Gastrocnemius medialis (tissue), 4 donors: Measurements from ENCODE around the gene PCYT2. TPM values are rescaled to one million over a fixed set of nuclear protein-coding genes. Genes with fewer than 3 reads are reported as not detected.

Source experiments
- ATAC-seq, 2 donors: fragments of 150-250 bp; one replicate each; pipeline ENCODE4 v1.9.1; 2016
- DNase-seq, 2 donors: peaks; one replicate each; pipeline ENCODE4 v3.0.0-alpha.2; 2019
- H3K27ac ChIP-seq, 4 donors: fragments of 200-600 bp; sonication (generic); 1 replicate in 1 of 4; 2 replicates in 3 of 4; pipeline ENCODE4 v1.5.1; 2016 to 2018; ENCODE audit warnings: mild to moderate bottlenecking in 2 of 4, moderate library complexity in 1 of 4
- H3K27me3 ChIP-seq, 3 donors: fragments of 200-600 bp; sonication (generic) in 2 of 3; 1 replicate in 1 of 3; 2 replicates in 2 of 3; pipeline versions ENCODE4 v1.5.1 to v1.6.0; 2016 to 2019; ENCODE audit warnings: mild to moderate bottlenecking in 1 of 3, moderate library complexity in 1 of 3
- H3K36me3 ChIP-seq, 2 donors: fragments of 200-600 bp; sonication (generic) in 1 of 2; one replicate each; pipeline ENCODE4 v1.5.1; 2017 to 2018
- H3K4me1 ChIP-seq, 2 donors: fragments of 200-600 bp; sonication (generic) in 1 of 2; one replicate each; pipeline ENCODE4 v1.5.1; 2016 to 2017; ENCODE audit warnings: mild to moderate bottlenecking in 2 of 2
- H3K4me3 ChIP-seq, 4 donors: fragments of 200-600 bp; sonication (generic) in 3 of 4; 1 replicate in 1 of 4; 2 replicates in 3 of 4; pipeline ENCODE4 v1.5.1; 2016 to 2019; ENCODE audit warnings: mild to moderate bottlenecking in 2 of 4
- H3K9me3 ChIP-seq, 3 donors: fragments of 200-600 bp; sonication (generic) in 2 of 3; 1 replicate in 1 of 3; 2 replicates in 2 of 3; pipeline ENCODE4 v1.5.1; 2016 to 2019
- CTCF ChIP-seq, 5 experiments: fragments of 450-650 bp in 3 of 5; fragments of 200-600 bp in 2 of 5; sonication (generic) in 2 of 5; IDR thresholded peaks in 4 of 5; conservative IDR thresholded peaks in 1 of 5; 1 replicate in 4 of 5; 2 replicates in 1 of 5; pipeline ENCODE4 v1.5.1; 2016 to 2019; ENCODE audit warnings: antibody characterized with exemption in 5 of 5, mild to moderate bottlenecking in 3 of 5, moderate library complexity in 3 of 5
- POLR2A ChIP-seq, 2 donors: fragments of 450-650 bp; IDR thresholded peaks; one replicate each; pipeline ENCODE4 v1.6.1; 2017; ENCODE audit warnings: antibody characterized with exemption in 2 of 2, mild to moderate bottlenecking in 2 of 2, moderate library complexity in 2 of 2
- in situ Hi-C, 4 donors: fragments of 200-750 bp; cut with MboI; loops; one replicate each; pipeline versions ENCODE4 v1.15.0 to v1.8.0; 2017; ENCODE audit warnings: low sequenced_read_pairs in 4 of 4
- intact Hi-C: fragments of 100-400 bp; cut with DNase I; formaldehyde crosslinking; loops from one replicate; pipeline ENCODE4 v1.15.1; 2023; ENCODE audit warnings: low total_unique reads
- total RNA-seq, 4 donors: library from RNA; depleted of rRNA; stranded (reverse); fragments of >200 nt; gene quantifications; one replicate each; pipeline versions ENCODE4 v1.1.0 to v1.2.3, GENCODE V29; 2016

Gene PCYT2
- total RNA-seq, 4 donors from 2014 or later, result 22.6 to 44.8 (median 37.1) TPM

- in situ Hi-C loops, result no loop called here
- H3K36me3 ChIP-seq, result peaks cover 0 to 13% of the 10 kb centered on the region in 2 donors
- ATAC-seq (no peak), DNase-seq (no peak)
- H3K4me1 ChIP-seq, result peaks cover 50 to 57% of the 10 kb centered on the region in 2 donors
- intact Hi-C loops, result no loop called here
- no peak overlapping the region for H3K4me3 ChIP-seq
- no peak for TF ChIP-seq POLR2A (IDR thresholded peaks at IDR 0.05)
- no peak for TF ChIP-seq CTCF (IDR thresholded peaks at IDR 0.05 in 4 of 5, conservative IDR thresholded peaks at IDR 0.05 in 1 of 5)
- no peaks in the 10 kb centered on the region for H3K9me3 ChIP-seq
- no peaks in the 10 kb centered on the region for H3K27me3 ChIP-seq
- H3K27ac ChIP-seq, result peak overlapping the region; percentile 99 to 100 (median 99)
Measured at GRCh38 chr17:81863833-81864768, 47.1 kb downstream of the PCYT2 start.

- in situ Hi-C loops, result no loop called here
- no peak overlapping the region for H3K4me3 ChIP-seq
- intact Hi-C loops, result no loop called here
- peak in 1 of 2 donors; percentile 61 for DNase-seq
- no peaks in the 10 kb centered on the region for H3K9me3 ChIP-seq
- TF ChIP-seq CTCF (IDR thresholded peaks at IDR 0.05 in 4 of 5, conservative IDR thresholded peaks at IDR 0.05 in 1 of 5), result no peak
- no peak for TF ChIP-seq POLR2A (IDR thresholded peaks at IDR 0.05)
- no peak for ATAC-seq
- peaks cover 54 to 64% of the 10 kb centered on the region in 2 donors for H3K4me1 ChIP-seq
- H3K36me3 ChIP-seq, result peaks cover 0 to 10% of the 10 kb centered on the region in 2 donors
- peak overlapping the region; percentile 99 to 100 (median 99) for H3K27ac ChIP-seq
- H3K27me3 ChIP-seq, result no peaks in the 10 kb centered on the region
Measured at GRCh38 chr17:81863123-81863675, 48.0 kb downstream of the PCYT2 start.

GRCh38 chr17:81860756-81861568 is 50.2 kb downstream of the PCYT2 start:
- H3K9me3 ChIP-seq, result no peaks in the 10 kb centered on the region
- intact Hi-C loops (loop anchor here (1.0 to 2.0 kb wide), 6 partner anchors 20 to 238 kb away; partner anchors contain the start of genes FASN, LRRC45, MCRIP1 and PCYT2), in situ Hi-C loops (no loop called here)
- peak; percentile 97 to 99 for TF ChIP-seq POLR2A (IDR thresholded peaks at IDR 0.05)
- TF ChIP-seq CTCF (IDR thresholded peaks at IDR 0.05 in 4 of 5, conservative IDR thresholded peaks at IDR 0.05 in 1 of 5), result peak in 3 of 5 experiments; percentile 7 to 63 (median 55)
- no peaks in the 10 kb centered on the region for H3K27me3 ChIP-seq
- peak overlapping the region; percentile 99 to 100 (median 99) for H3K27ac ChIP-seq
- H3K4me3 ChIP-seq, result peak overlapping the region; percentile 85 to 90 (median 88)
- peaks cover 53 to 61% of the 10 kb centered on the region in 2 donors for H3K4me1 ChIP-seq
- DNase-seq (peak; percentile 100), ATAC-seq (peak; percentile 85 to 88)
- peaks cover 0 to 17% of the 10 kb centered on the region in 2 donors for H3K36me3 ChIP-seq
